Neural progenitor cell (in vitro differentiated cells): ENCODE measurements around the gene CLIP2.

Experiments used
- EZH2 ChIP-seq: fragments of 200-600 bp; sonication (generic); IDR thresholded peaks from 2 replicates; pipeline ENCODE4 v1.6.1; 2017; ENCODE audit warnings: antibody characterized with exemption, mild to moderate bottlenecking, moderate library complexity
- EZH2phosphoT487 ChIP-seq: fragments of 200-600 bp; sonication (generic); IDR thresholded peaks from 2 replicates; pipeline ENCODE4 v1.6.1; 2017; ENCODE audit warnings: antibody characterized with exemption
- TF ChIP-seq, protein P1 (sequence below): fragments of 200-600 bp; sonication (generic); IDR thresholded peaks from 2 replicates; pipeline ENCODE4 v1.5.1; 2017; ENCODE audit warnings: antibody characterized with exemption, mild to moderate bottlenecking

DNA sequence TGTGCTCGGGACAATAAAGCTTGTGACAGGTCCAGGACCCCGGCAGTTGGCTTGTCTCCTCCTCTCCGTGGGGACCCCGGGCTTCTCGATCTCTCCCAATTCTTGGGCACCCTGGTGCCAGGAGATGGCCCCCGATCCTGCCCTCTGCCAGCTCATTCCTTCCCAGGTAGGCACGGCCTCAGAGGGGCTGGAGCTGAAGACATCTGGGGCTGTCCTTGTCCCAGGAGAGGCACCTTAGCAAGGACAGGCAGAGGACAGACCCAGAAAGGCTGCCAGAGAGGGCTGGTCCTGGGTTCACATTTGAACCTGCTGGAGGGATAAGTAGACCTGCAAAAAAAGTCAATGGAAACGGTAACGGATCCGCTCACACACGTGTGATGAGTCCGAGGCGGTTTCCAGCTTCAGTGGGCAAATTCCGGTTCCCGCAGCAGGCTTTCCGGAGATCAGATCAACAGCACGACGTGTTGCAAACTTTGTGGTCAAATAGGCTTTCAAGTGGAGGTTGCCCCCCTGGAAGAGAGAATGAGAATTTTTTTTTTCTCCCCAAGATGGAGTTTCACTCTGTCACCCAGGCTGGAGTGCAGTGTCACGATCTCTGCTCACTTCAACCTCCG is 116.8 kb downstream of the CLIP2 start:
- TF ChIP-seq, protein P1, sequence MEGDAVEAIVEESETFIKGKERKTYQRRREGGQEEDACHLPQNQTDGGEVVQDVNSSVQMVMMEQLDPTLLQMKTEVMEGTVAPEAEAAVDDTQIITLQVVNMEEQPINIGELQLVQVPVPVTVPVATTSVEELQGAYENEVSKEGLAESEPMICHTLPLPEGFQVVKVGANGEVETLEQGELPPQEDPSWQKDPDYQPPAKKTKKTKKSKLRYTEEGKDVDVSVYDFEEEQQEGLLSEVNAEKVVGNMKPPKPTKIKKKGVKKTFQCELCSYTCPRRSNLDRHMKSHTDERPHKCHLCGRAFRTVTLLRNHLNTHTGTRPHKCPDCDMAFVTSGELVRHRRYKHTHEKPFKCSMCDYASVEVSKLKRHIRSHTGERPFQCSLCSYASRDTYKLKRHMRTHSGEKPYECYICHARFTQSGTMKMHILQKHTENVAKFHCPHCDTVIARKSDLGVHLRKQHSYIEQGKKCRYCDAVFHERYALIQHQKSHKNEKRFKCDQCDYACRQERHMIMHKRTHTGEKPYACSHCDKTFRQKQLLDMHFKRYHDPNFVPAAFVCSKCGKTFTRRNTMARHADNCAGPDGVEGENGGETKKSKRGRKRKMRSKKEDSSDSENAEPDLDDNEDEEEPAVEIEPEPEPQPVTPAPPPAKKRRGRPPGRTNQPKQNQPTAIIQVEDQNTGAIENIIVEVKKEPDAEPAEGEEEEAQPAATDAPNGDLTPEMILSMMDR: no peak
- no peak for TF ChIP-seq EZH2
- TF ChIP-seq EZH2phosphoT487: no peak
